IMR-90 (cell line): ENCODE measurements around the gene IL12RB1. TPM values are rescaled to one million over a fixed set of nuclear protein-coding genes. Genes with fewer than 3 reads are reported as not detected.

ENCODE experiments used
- ATAC-seq: fragments of 200-7000 bp; cut with Tn5 transposase; 2 replicates; pipeline ENCODE4 v1.9.1; 2020; ENCODE audit warnings: low read depth, mild to moderate bottlenecking, moderate library complexity
- BruUV-seq: library from RNA; stranded (reverse); fragments of 400-500 nt; replicated peaks from 2 replicates; lab custom pipeline; 2021; lab: Mats Ljungman, UMichigan
- CTCF ChIA-PET: fragments of 300-600 bp; formaldehyde crosslinking; extraction: SDS; loops from one replicate; lab custom pipeline; 2021; ENCODE audit warnings: antibody characterized with exemption; lab: Yijun Ruan, JAX
- POLR2A ChIA-PET: fragments of 300-600 bp; sonication (Branson Sonifier 250); formaldehyde crosslinking; loops from one replicate; lab custom pipeline; 2022; ENCODE audit warnings: antibody characterized with exemption; ENCODE audit not compliant: unreplicated experiment; lab: Charles Lee
- DNase-seq: peaks from one replicate; pipeline ENCODE4 v3.0.0; 2013
- H2AFZ ChIP-seq: replicated peaks from 2 replicates; pipeline ENCODE3; 2013; ENCODE audit warnings: low read length, mild to moderate bottlenecking; ENCODE audit not compliant: poor library complexity
- H2AK5ac ChIP-seq: 2 replicates; pipeline ENCODE4 v1.6.1; 2013; ENCODE audit warnings: low read depth, low read length, inconsistent platforms
- H2AK9ac ChIP-seq: replicated peaks from 2 replicates; pipeline ENCODE3; 2013; ENCODE audit warnings: mild to moderate bottlenecking, low read depth, low read length, moderate library complexity; ENCODE audit not compliant: poor library complexity
- H2BK120ac ChIP-seq: 2 replicates; pipeline ENCODE4 v1.6.1; 2013; ENCODE audit warnings: low read depth, low read length, inconsistent platforms
- H2BK15ac ChIP-seq: 3 replicates; pipeline ENCODE4 v1.6.1; 2013; ENCODE audit warnings: low read depth, low read length, inconsistent platforms
- H2BK20ac ChIP-seq: 2 replicates; pipeline ENCODE4 v1.6.1; 2013; ENCODE audit warnings: low read depth, mild to moderate bottlenecking, inconsistent platforms, low read length, moderate library complexity
- H2BK5ac ChIP-seq: 2 replicates; pipeline ENCODE4 v1.6.1; 2013; ENCODE audit warnings: mild to moderate bottlenecking, low read depth, low read length, inconsistent platforms; ENCODE audit not compliant: poor library complexity, severe bottlenecking
- H3K14ac ChIP-seq: replicated peaks from 2 replicates; pipeline ENCODE4 v1.6.1; 2013; ENCODE audit warnings: low read depth, low read length, inconsistent platforms
- H3K18ac ChIP-seq: 2 replicates; pipeline ENCODE4 v1.6.1; 2013; ENCODE audit warnings: low read depth, low read length, control low read depth
- H3K23ac ChIP-seq: 2 replicates; pipeline ENCODE4 v1.6.1; 2013; ENCODE audit warnings: low read depth, low read length, inconsistent platforms
- H3K27ac ChIP-seq: 2 replicates; pipeline ENCODE4 v1.5.1; 2013; ENCODE audit warnings: mild to moderate bottlenecking, control low read depth, low read length; ENCODE audit not compliant: insufficient read depth
- H3K27me3 ChIP-seq: 2 replicates; pipeline ENCODE4 v1.6.1; 2013; ENCODE audit warnings: low read length; ENCODE audit not compliant: control insufficient read depth, insufficient read depth
- H3K36me3 ChIP-seq: 2 replicates; pipeline ENCODE4 v1.6.1; 2013; ENCODE audit warnings: low read length, mixed read lengths; ENCODE audit not compliant: control insufficient read depth, insufficient read depth
- H3K4ac ChIP-seq: 2 replicates; pipeline ENCODE4 v1.6.1; 2013; ENCODE audit warnings: low read depth, low read length, inconsistent platforms
- H3K4me1 ChIP-seq: 2 replicates; pipeline ENCODE4 v1.6.1; 2013; ENCODE audit warnings: low read length, mixed read lengths; ENCODE audit not compliant: control insufficient read depth, insufficient read depth
- H3K4me2 ChIP-seq: 2 replicates; pipeline ENCODE4 v1.6.1; 2013; ENCODE audit warnings: low read depth, mild to moderate bottlenecking, control low read depth, low read length, moderate library complexity
- H3K4me3 ChIP-seq: 2 replicates; pipeline ENCODE4 v1.5.1; 2013; ENCODE audit warnings: low read depth, mild to moderate bottlenecking, control low read depth, low read length, moderate library complexity; ENCODE audit not compliant: insufficient read depth
- H3K56ac ChIP-seq: 2 replicates; pipeline ENCODE4 v1.6.1; 2013; ENCODE audit warnings: low read length, inconsistent platforms; ENCODE audit not compliant: insufficient read depth; ENCODE audit errors: extremely low read depth
- H3K79me1 ChIP-seq, 2 experiments: 2 replicates each; pipeline ENCODE4 v1.6.1; 2013; ENCODE audit warnings: low read length in 2 of 2, inconsistent platforms in 1 of 2, low read depth in 1 of 2
- H3K9ac ChIP-seq: 2 replicates; pipeline ENCODE4 v1.6.1; 2013; ENCODE audit warnings: low read depth, low read length, control low read depth
- H3K9me1 ChIP-seq: 2 replicates; pipeline ENCODE4 v1.6.1; 2013; ENCODE audit warnings: low read length, inconsistent platforms; ENCODE audit not compliant: insufficient read depth
- H3K9me3 ChIP-seq: 2 replicates; pipeline ENCODE4 v1.6.1; 2013; ENCODE audit warnings: low read length; ENCODE audit not compliant: control insufficient read depth, insufficient read depth
- H4K20me1 ChIP-seq: 2 replicates; pipeline ENCODE4 v1.6.1; 2013; ENCODE audit warnings: low read length, inconsistent platforms; ENCODE audit not compliant: insufficient read depth
- H4K5ac ChIP-seq: 2 replicates; pipeline ENCODE4 v1.6.1; 2013; ENCODE audit warnings: mild to moderate bottlenecking, low read depth, low read length, control low read depth
- H4K8ac ChIP-seq, 2 experiments: 2 replicates each; pipeline ENCODE4 v1.6.1; 2013; ENCODE audit warnings: low read depth in 2 of 2, low read length in 2 of 2, control low read depth in 1 of 2, inconsistent platforms in 1 of 2
- H4K91ac ChIP-seq: 2 replicates; pipeline ENCODE4 v1.6.1; 2013; ENCODE audit warnings: low read depth, low read length, inconsistent platforms; ENCODE audit not compliant: insufficient read depth
- BHLHE40 ChIP-seq: fragments of 150-350 bp; IDR thresholded peaks from 2 replicates; pipeline ENCODE4 v1.6.1; 2016; ENCODE audit warnings: mild to moderate bottlenecking, low read depth, low read length
- CHD1 ChIP-seq: IDR thresholded peaks from 2 replicates; pipeline ENCODE4 v1.6.1; 2012; ENCODE audit warnings: low read depth, low read length, improper control_type of control experiment
- FOS ChIP-seq: fragments of 150-350 bp; IDR thresholded peaks from 2 replicates; pipeline ENCODE4 v1.6.1; 2016; ENCODE audit warnings: low read depth, low read length
- MAFK ChIP-seq: IDR thresholded peaks from 2 replicates; pipeline ENCODE4 v1.6.1; 2012; ENCODE audit warnings: low read depth, low read length, improper control_type of control experiment
- MAZ ChIP-seq: IDR thresholded peaks from 2 replicates; pipeline ENCODE4 v1.6.1; 2012; ENCODE audit warnings: low read depth, mild to moderate bottlenecking, low read length, improper control_type of control experiment, moderate library complexity, borderline replicate concordance
- MXI1 ChIP-seq: IDR thresholded peaks from 2 replicates; pipeline ENCODE4 v1.6.1; 2012; ENCODE audit warnings: low read depth, mild to moderate bottlenecking, low read length, moderate library complexity, borderline replicate concordance
- NFE2L2 ChIP-seq: fragments of 150-350 bp; IDR thresholded peaks from 2 replicates; pipeline ENCODE4 v1.6.1; 2016; ENCODE audit warnings: low read depth, mild to moderate bottlenecking, low read length
- POLR2A ChIP-seq: IDR thresholded peaks from 2 replicates; pipeline ENCODE4 v1.6.1; 2012; ENCODE audit warnings: mild to moderate bottlenecking, low read depth, low read length
- RAD21 ChIP-seq: IDR thresholded peaks from 2 replicates; pipeline ENCODE4 v1.6.1; 2012; ENCODE audit warnings: low read length, improper control_type of control experiment
- RFX5 ChIP-seq: IDR thresholded peaks from 2 replicates; pipeline ENCODE4 v1.8.0; 2012; ENCODE audit warnings: low read depth, mild to moderate bottlenecking, low read length, moderate library complexity
- SMC3 ChIP-seq: fragments of 150-350 bp; IDR thresholded peaks from 2 replicates; pipeline ENCODE4 v1.6.1; 2016; ENCODE audit warnings: low read depth, mild to moderate bottlenecking, antibody characterized with exemption, low read length, moderate library complexity
- WGBS, 2 experiments: methylation state at CpG; one replicate each; pipeline versions ENCODE4 v1.1.5 to v1.1.7; 2013; ENCODE audit warnings: missing lambda C conversion rate in 2 of 2; ENCODE audit not compliant: insufficient read length in 1 of 2; ENCODE audit errors: extremely low coverage in 2 of 2; 5-methylcytosine and 5-hydroxymethylcytosine counted together
- dilution Hi-C: fragments of 300-500 bp; cut with HindIII; formaldehyde crosslinking; loops from one replicate; pipeline ENCODE4 v1.14.3; 2018; ENCODE audit warnings: low sequenced_read_pairs; ENCODE audit not compliant: unreplicated experiment
- in situ Hi-C: fragments of 300-500 bp; cut with MboI; formaldehyde crosslinking; loops from 3 replicates; pipeline ENCODE4 v1.14.3; 2019; ENCODE audit warnings: low sequenced_read_pairs, inconsistent platforms, mixed read lengths
- intact Hi-C: fragments of 100-400 bp; cut with micrococcal nuclease; formaldehyde crosslinking; loops from 2 replicates; pipeline ENCODE4 v1.10.0; 2022
- polyA plus RNA-seq, 3 experiments: library from polyadenylated mRNA; depleted of rRNA; stranded (reverse); fragments of >200 nt; gene quantifications; 2 replicates each; pipeline ENCODE4 v1.2.3, GENCODE V29; 2012; ENCODE audit warnings: low replicate concordance in 1 of 3
- total RNA-seq: library from RNA; depleted of rRNA; stranded (reverse); fragments of >200 nt; gene quantifications from 2 replicates; pipeline ENCODE4 v1.2.3, GENCODE V29; 2012
- TF ChIP-seq, protein P1 (sequence below): fragments of 150-350 bp; IDR thresholded peaks from 2 replicates; pipeline ENCODE4 v1.6.1; 2016; ENCODE audit warnings: low read depth, mild to moderate bottlenecking, low read length, moderate library complexity, borderline replicate concordance
- TF ChIP-seq, protein P2 (sequence below): conservative IDR thresholded peaks from 2 replicates; pipeline ENCODE4 v1.5.1; 2012; ENCODE audit warnings: mild to moderate bottlenecking, low read depth, low read length, improper control_type of control experiment
- TF ChIP-seq, protein P3 (sequence below): fragments of 150-350 bp; IDR thresholded peaks from 2 replicates; pipeline ENCODE4 v1.6.1; 2017; ENCODE audit warnings: mild to moderate bottlenecking, antibody characterized with exemption, low read length, low read depth

IL12RB1 gene
- total and polyA plus RNA-seq, 2 of the 4 experiments (the other 2 are of a cell fraction): not detected

- ATAC-seq (no peak), DNase-seq (no peak)
- no peak overlapping the region for H2BK120ac ChIP-seq
- in situ Hi-C loops (no loop called here), dilution Hi-C loops (no loop called here), intact Hi-C loops (no loop called here)
- H3K4me2 ChIP-seq: no peak overlapping the region
- no peak overlapping the region for H3K4me3 ChIP-seq
- H3K4ac ChIP-seq: no peak overlapping the region
- H4K20me1 ChIP-seq: peaks cover 2% of the 10 kb centered on the region; the same call in 1 of the 2 replicates
- H3K9me3 ChIP-seq: no peaks in the 10 kb centered on the region
- no peak overlapping the region for H3K18ac ChIP-seq
- H2AK5ac ChIP-seq: no peak overlapping the region
- peaks cover 40% of the 10 kb centered on the region for H3K36me3 ChIP-seq
- H3K56ac ChIP-seq: no peak overlapping the region
- H3K14ac ChIP-seq: no peak overlapping the region
- no peak overlapping the region for H2AFZ ChIP-seq
- CTCF ChIA-PET: interaction anchor here (0.9 kb wide), 1 partner anchor 120 kb away, joined by 3 read pairs; no protein-coding TSS in a partner anchor
- no peak overlapping the region for H3K27ac ChIP-seq
- H2BK15ac ChIP-seq: no peak overlapping the region
- 87% methylated on average over 22 of the region's 27 CpGs; no CpG with 5 or more reads in 1 of the 2 experiments for WGBS, 2 experiments
- H3K27me3 ChIP-seq: no peaks in the 10 kb centered on the region
- no peak overlapping the region for H3K9ac ChIP-seq
- no peak overlapping the region for H4K91ac ChIP-seq
- no peak overlapping the region for H3K23ac ChIP-seq
- H3K9me1 ChIP-seq: peaks cover 6% of the 10 kb centered on the region; the same call in 1 of the 2 replicates
- H3K4me1 ChIP-seq: peaks cover 10% of the 10 kb centered on the region
- H2BK20ac ChIP-seq: no peak overlapping the region
- H3K79me1 ChIP-seq: peaks cover 6 to 14% of the 10 kb centered on the region in 2 experiments; a peak in 2 of 4 replicates
- no peak overlapping the region for H2BK5ac ChIP-seq
- no peak overlapping the region for H4K8ac ChIP-seq
- BruUV-seq: no TSS peak
- no peak overlapping the region for H2AK9ac ChIP-seq
- H4K5ac ChIP-seq: no peak overlapping the region
- POLR2A ChIA-PET: no interaction called here
- TF ChIP-seq, protein P1, sequence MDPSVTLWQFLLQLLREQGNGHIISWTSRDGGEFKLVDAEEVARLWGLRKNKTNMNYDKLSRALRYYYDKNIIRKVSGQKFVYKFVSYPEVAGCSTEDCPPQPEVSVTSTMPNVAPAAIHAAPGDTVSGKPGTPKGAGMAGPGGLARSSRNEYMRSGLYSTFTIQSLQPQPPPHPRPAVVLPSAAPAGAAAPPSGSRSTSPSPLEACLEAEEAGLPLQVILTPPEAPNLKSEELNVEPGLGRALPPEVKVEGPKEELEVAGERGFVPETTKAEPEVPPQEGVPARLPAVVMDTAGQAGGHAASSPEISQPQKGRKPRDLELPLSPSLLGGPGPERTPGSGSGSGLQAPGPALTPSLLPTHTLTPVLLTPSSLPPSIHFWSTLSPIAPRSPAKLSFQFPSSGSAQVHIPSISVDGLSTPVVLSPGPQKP: no peak
- TF ChIP-seq, protein P2, sequence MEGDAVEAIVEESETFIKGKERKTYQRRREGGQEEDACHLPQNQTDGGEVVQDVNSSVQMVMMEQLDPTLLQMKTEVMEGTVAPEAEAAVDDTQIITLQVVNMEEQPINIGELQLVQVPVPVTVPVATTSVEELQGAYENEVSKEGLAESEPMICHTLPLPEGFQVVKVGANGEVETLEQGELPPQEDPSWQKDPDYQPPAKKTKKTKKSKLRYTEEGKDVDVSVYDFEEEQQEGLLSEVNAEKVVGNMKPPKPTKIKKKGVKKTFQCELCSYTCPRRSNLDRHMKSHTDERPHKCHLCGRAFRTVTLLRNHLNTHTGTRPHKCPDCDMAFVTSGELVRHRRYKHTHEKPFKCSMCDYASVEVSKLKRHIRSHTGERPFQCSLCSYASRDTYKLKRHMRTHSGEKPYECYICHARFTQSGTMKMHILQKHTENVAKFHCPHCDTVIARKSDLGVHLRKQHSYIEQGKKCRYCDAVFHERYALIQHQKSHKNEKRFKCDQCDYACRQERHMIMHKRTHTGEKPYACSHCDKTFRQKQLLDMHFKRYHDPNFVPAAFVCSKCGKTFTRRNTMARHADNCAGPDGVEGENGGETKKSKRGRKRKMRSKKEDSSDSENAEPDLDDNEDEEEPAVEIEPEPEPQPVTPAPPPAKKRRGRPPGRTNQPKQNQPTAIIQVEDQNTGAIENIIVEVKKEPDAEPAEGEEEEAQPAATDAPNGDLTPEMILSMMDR: no peak
- TF ChIP-seq FOS (no peak), SMC3 (no peak), CHD1 (no peak), RAD21 (no peak), BHLHE40 (no peak), NFE2L2 (no peak), MXI1 (no peak), MAZ (no peak), POLR2A (no peak), RFX5 (no peak), MAFK (no peak)
- TF ChIP-seq, protein P3, sequence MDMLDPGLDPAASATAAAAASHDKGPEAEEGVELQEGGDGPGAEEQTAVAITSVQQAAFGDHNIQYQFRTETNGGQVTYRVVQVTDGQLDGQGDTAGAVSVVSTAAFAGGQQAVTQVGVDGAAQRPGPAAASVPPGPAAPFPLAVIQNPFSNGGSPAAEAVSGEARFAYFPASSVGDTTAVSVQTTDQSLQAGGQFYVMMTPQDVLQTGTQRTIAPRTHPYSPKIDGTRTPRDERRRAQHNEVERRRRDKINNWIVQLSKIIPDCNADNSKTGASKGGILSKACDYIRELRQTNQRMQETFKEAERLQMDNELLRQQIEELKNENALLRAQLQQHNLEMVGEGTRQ: no peak
Measured at GRCh38 chr19:18122860-18123795, 36.4 kb upstream of the IL12RB1 start.
